Endothelial cell of umbilical vein (primary cell): ENCODE results near the gene JMJD8. TPM values are rescaled to one million over a fixed set of nuclear protein-coding genes. Genes with fewer than 3 reads are reported as not detected.
A peak's percentile ranks its signal among the peaks of the same experiment; 100 is the strongest.

Experiments
- BruUV-seq: library from RNA; stranded (reverse); fragments of 400-500 nt; replicated peaks from 2 replicates; lab custom pipeline; 2021; lab: Mats Ljungman, UMichigan
- CTCF ChIA-PET: fragments of 300-600, 350-600 bp; sonication (Branson Sonifier 250); formaldehyde crosslinking; loops from one replicate; lab custom pipeline; 2021; ENCODE audit warnings: antibody characterized with exemption, inconsistent platforms; lab: Charles Lee
- POLR2A ChIA-PET: fragments of 300-600, 350-600 bp; sonication (Branson Sonifier 250); formaldehyde crosslinking; loops from one replicate; lab custom pipeline; 2021; ENCODE audit warnings: antibody characterized with exemption, inconsistent platforms; lab: Charles Lee
- DNase-seq: peaks from one replicate; pipeline ENCODE4 v3.0.0-alpha.2; 2011; ENCODE audit warnings: low read depth, low spot score
- FAIRE-seq: peaks from 2 replicates; lab custom pipeline; 2011; peaks lifted over from hg19 to GRCh38; lab: Jason Lieb, UNC
- H2AFZ ChIP-seq: 2 replicates; pipeline ENCODE4 v1.6.0; 2012; ENCODE audit warnings: low read depth, low read length, control low read depth, inconsistent platforms
- H3K27ac ChIP-seq: 2 replicates; pipeline ENCODE4 v1.5.1; 2011; ENCODE audit warnings: low read depth, mild to moderate bottlenecking, control low read depth, low read length, moderate library complexity; ENCODE audit not compliant: insufficient read depth
- H3K27me3 ChIP-seq, 2 experiments: 2 replicates each; pipeline versions ENCODE4 v1.6.0 to v1.6.1; 2011; ENCODE audit warnings: low read length in 2 of 2, mixed read lengths in 1 of 2; ENCODE audit not compliant: control insufficient read depth in 2 of 2, insufficient read depth in 2 of 2
- H3K36me3 ChIP-seq, 2 experiments: 2 replicates in 1 of 2; 3 replicates in 1 of 2; pipeline ENCODE4 v1.5.1; 2011; ENCODE audit warnings: low read length in 2 of 2, mild to moderate bottlenecking in 1 of 2, moderate library complexity in 1 of 2; ENCODE audit not compliant: control insufficient read depth in 2 of 2, insufficient read depth in 2 of 2; ENCODE audit errors: extremely low read depth in 1 of 2
- H3K4me1 ChIP-seq: 3 replicates; pipeline ENCODE4 v1.5.1; 2011; ENCODE audit warnings: mild to moderate bottlenecking, low read length; ENCODE audit not compliant: control insufficient read depth, insufficient read depth; ENCODE audit errors: extremely low read depth
- H3K4me2 ChIP-seq: 2 replicates; pipeline ENCODE4 v1.6.1; 2011; ENCODE audit warnings: low read length, control low read depth, mixed read lengths; ENCODE audit not compliant: insufficient read depth
- H3K4me3 ChIP-seq, 3 experiments: fragments of 200-600 bp in 1 of 3; sonication (generic), shearing (Covaris generic) in 1 of 3; replicated peaks in 1 of 3; 2 replicates each; pipeline ENCODE4 v1.5.1; 2011 to 2016; ENCODE audit warnings: control low read depth in 3 of 3, low read length in 3 of 3, mild to moderate bottlenecking in 2 of 3, inconsistent platforms in 1 of 3, low read depth in 1 of 3, moderate library complexity in 1 of 3; ENCODE audit not compliant: insufficient read depth in 1 of 3
- H3K79me2 ChIP-seq: 2 replicates; pipeline ENCODE4 v1.6.0; 2012; ENCODE audit warnings: low read length, inconsistent platforms; ENCODE audit not compliant: control insufficient read depth, insufficient read depth
- H3K9ac ChIP-seq: replicated peaks from 2 replicates; pipeline ENCODE3; 2011; ENCODE audit warnings: low read length, control low read depth; ENCODE audit not compliant: insufficient read depth; ENCODE audit errors: extremely low read depth
- H3K9me1 ChIP-seq: replicated peaks from 3 replicates; pipeline ENCODE4 v1.6.0; 2011; ENCODE audit warnings: mild to moderate bottlenecking, low read length; ENCODE audit not compliant: control insufficient read depth, insufficient read depth; ENCODE audit errors: extremely low read depth
- H3K9me3 ChIP-seq: replicated peaks from 2 replicates; pipeline ENCODE4 v1.5.1; 2012; ENCODE audit warnings: low read length, inconsistent platforms; ENCODE audit not compliant: control insufficient read depth, insufficient read depth
- H4K20me1 ChIP-seq: replicated peaks from 2 replicates; pipeline ENCODE3; 2011; ENCODE audit warnings: mild to moderate bottlenecking, low read length; ENCODE audit not compliant: control insufficient read depth, insufficient read depth; ENCODE audit errors: extremely low read depth
- EZH2 ChIP-seq: IDR thresholded peaks from 2 replicates; pipeline ENCODE4 v1.6.1; 2012; ENCODE audit warnings: borderline replicate concordance, low read depth, mild to moderate bottlenecking, moderate library complexity, low read length, inconsistent platforms; ENCODE audit not compliant: severe bottlenecking
- MYC ChIP-seq: IDR thresholded peaks from one replicate; pipeline ENCODE4 v1.6.1; 2011; ENCODE audit warnings: mild to moderate bottlenecking, low read depth, low read length
- dilution Hi-C: fragments of 300-500 bp; cut with MboI; formaldehyde crosslinking; loops from one replicate; pipeline ENCODE4 v1.15.0; 2019; ENCODE audit warnings: low sequenced_read_pairs; ENCODE audit not compliant: extremely low pct_ligation_motif_present
- intact Hi-C: fragments of 100-400 bp; cut with micrococcal nuclease; formaldehyde crosslinking; loops from one replicate; pipeline ENCODE4 v1.10.0; 2022
- polyA plus RNA-seq, 4 experiments: library from polyadenylated mRNA; depleted of rRNA in 3 of 4; stranded (reverse) in 3 of 4; unstranded in 1 of 4; fragments of >200 nt; gene quantifications; 2 replicates each; pipeline versions ENCODE4 v1.2.1 to v1.2.3, GENCODE V29; 2011 to 2012; ENCODE audit warnings: missing spikeins in 1 of 4
- total RNA-seq: library from RNA; stranded (reverse); gene quantifications from 2 replicates; pipeline ENCODE4 v1.2.3, GENCODE V29; 2021
- TF ChIP-seq, protein P1 (sequence below), 2 donors: IDR thresholded peaks; 1 replicate in 1 of 2; 2 replicates in 1 of 2; pipeline ENCODE4 v1.5.1; 2011; ENCODE audit warnings: low read length in 2 of 2, mild to moderate bottlenecking in 2 of 2, moderate library complexity in 2 of 2, control low read depth in 1 of 2, inconsistent platforms in 1 of 2, low read depth in 1 of 2; ENCODE audit not compliant: insufficient read depth in 1 of 2; ENCODE audit errors: extremely low read depth in 1 of 2

JMJD8 gene
- total and polyA plus RNA-seq, 2 donors (not counting 3 experiments of a cell fraction or from before 2014, with no cell fraction given), result 55.1 to 102 TPM

DNA sequence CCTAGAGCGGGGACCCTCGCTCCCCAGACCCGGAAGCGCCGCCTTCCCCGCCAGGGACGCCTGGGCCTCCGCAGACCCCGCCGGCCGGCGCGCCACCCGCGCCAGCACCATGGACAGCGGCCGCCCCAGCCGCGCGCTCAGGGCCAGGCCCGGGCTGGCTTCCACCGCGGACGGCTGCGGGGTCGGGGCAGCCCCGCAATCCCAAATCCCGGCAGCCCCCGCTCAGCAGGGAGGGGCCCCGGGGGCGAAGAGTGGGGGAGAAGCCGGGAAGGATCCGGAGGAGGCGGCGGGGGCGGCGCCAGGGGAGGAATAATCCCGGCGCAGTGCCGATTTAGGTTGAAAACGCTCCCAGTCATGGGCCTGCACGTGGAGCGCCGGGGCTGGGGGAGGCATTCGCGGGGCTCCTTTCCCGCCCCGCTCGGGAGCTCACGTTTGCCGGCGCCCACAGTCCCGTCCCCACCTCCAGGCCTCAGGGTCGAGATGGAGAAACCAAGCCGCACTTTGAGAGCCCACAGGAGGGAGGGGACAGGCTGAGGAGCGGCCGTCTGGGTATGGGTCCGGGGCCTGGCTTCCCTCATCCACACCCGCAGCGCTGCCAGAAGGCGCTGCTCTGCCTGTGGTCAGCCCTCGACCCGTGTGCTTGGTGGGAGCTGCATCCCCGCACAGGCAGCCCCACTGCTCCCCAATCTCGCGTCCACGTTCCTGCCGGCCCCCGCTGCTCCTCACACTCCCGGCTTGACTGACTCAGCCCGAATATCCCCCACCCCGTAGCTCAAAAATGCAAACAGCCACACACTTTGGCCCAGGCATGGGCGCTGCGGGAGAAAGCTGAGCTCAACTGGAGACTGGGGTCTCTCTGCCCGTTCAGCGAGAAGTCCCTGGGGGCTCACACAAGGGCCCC lies 16.8 kb upstream of the JMJD8 start:
- peaks cover 29 to 31% of the 10 kb centered on the region in 2 experiments for H3K27me3 ChIP-seq
- H4K20me1 ChIP-seq, result no peaks in the 10 kb centered on the region
- BruUV-seq, result no TSS peak
- intact Hi-C loops (no loop called here), dilution Hi-C loops (no loop called here)
- FAIRE-seq (no peak), DNase-seq (no peak)
- no peaks in the 10 kb centered on the region for H3K9me3 ChIP-seq
- H3K79me2 ChIP-seq, result no peaks in the 10 kb centered on the region
- H3K9ac ChIP-seq, result no peak overlapping the region
- H3K4me1 ChIP-seq, result no peaks in the 10 kb centered on the region
- H2AFZ ChIP-seq, result no peak overlapping the region
- no peak overlapping the region for H3K27ac ChIP-seq
- peak; percentile 86 for TF ChIP-seq EZH2
- TF ChIP-seq, protein P1, sequence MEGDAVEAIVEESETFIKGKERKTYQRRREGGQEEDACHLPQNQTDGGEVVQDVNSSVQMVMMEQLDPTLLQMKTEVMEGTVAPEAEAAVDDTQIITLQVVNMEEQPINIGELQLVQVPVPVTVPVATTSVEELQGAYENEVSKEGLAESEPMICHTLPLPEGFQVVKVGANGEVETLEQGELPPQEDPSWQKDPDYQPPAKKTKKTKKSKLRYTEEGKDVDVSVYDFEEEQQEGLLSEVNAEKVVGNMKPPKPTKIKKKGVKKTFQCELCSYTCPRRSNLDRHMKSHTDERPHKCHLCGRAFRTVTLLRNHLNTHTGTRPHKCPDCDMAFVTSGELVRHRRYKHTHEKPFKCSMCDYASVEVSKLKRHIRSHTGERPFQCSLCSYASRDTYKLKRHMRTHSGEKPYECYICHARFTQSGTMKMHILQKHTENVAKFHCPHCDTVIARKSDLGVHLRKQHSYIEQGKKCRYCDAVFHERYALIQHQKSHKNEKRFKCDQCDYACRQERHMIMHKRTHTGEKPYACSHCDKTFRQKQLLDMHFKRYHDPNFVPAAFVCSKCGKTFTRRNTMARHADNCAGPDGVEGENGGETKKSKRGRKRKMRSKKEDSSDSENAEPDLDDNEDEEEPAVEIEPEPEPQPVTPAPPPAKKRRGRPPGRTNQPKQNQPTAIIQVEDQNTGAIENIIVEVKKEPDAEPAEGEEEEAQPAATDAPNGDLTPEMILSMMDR (IDR thresholded peaks at IDR 0.05; ENCODE audit: extremely low read depth in 1 of 2, insufficient read depth in 1 of 2, low read depth in 1 of 2, low read length in 2 of 2), result no peak
- TF ChIP-seq MYC, result no peak
- H3K4me2 ChIP-seq, result no peak overlapping the region
- H3K9me1 ChIP-seq, result no peaks in the 10 kb centered on the region
- CTCF ChIA-PET, result no interaction called here
- POLR2A ChIA-PET, result no interaction called here
- no peaks in the 10 kb centered on the region for H3K36me3 ChIP-seq
- no peak overlapping the region for H3K4me3 ChIP-seq
